Kidney (tissue), 14 donors: Measurements from ENCODE around the gene ITPR1. TPM values are rescaled to one million over a fixed set of nuclear protein-coding genes. Genes with fewer than 3 reads are reported as not detected.
A peak's percentile ranks its signal among the peaks of the same experiment; 100 is the strongest.

Source experiments
- DNase-seq, 5 donors: peaks; one replicate each; pipeline ENCODE4 v3.0.0-alpha.2; 2013 to 2020
- FAIRE-seq: peaks from 2 replicates; lab custom pipeline; 2012; peaks lifted over from hg19 to GRCh38; lab: Jason Lieb, UNC
- H3K27ac ChIP-seq, 2 donors: one replicate each; pipeline ENCODE4 v1.7.0; 2013; ENCODE audit warnings: low read depth in 2 of 2, low read length in 2 of 2, inconsistent platforms in 1 of 2
- H3K27me3 ChIP-seq: one replicate; pipeline ENCODE4 v1.7.1; 2013; ENCODE audit warnings: low read length, inconsistent platforms; ENCODE audit not compliant: control insufficient read depth, insufficient read depth
- H3K36me3 ChIP-seq, 3 donors: one replicate each; pipeline versions ENCODE4 v1.7.0 to v1.7.1; 2013; ENCODE audit warnings: low read length in 3 of 3, control low read depth in 1 of 3, inconsistent platforms in 1 of 3; ENCODE audit not compliant: insufficient read depth in 3 of 3, control insufficient read depth in 2 of 3
- H3K4me1 ChIP-seq, 3 donors: one replicate each; pipeline versions ENCODE4 v1.7.0 to v1.7.1; 2013; ENCODE audit warnings: low read length in 3 of 3, inconsistent platforms in 1 of 3, low read depth in 1 of 3; ENCODE audit not compliant: control insufficient read depth in 2 of 3, insufficient read depth in 2 of 3
- H3K4me3 ChIP-seq, 3 donors: one replicate each; pipeline versions ENCODE4 v1.7.0 to v1.8.1; 2013; ENCODE audit warnings: low read length in 3 of 3, control low read depth in 1 of 3, inconsistent platforms in 1 of 3
- H3K9ac ChIP-seq, 3 donors: one replicate each; pipeline versions ENCODE4 v1.7.0 to v1.7.1; 2013; ENCODE audit warnings: low read length in 3 of 3, control low read depth in 1 of 3, inconsistent platforms in 1 of 3
- H3K9me3 ChIP-seq, 3 donors: one replicate each; pipeline versions ENCODE4 v1.7.0 to v1.7.1; 2013; ENCODE audit warnings: low read length in 3 of 3, control low read depth in 1 of 3, inconsistent platforms in 1 of 3; ENCODE audit not compliant: control insufficient read depth in 2 of 3, insufficient read depth in 1 of 3
- CTCF ChIP-seq: IDR thresholded peaks from 3 replicates; pipeline ENCODE4 v1.5.1; 2012; ENCODE audit warnings: mild to moderate bottlenecking, moderate library complexity, borderline replicate concordance; ENCODE audit not compliant: insufficient read depth; ENCODE audit errors: extremely low read depth
- intact Hi-C: fragments of 100-400 bp; cut with DNase I; formaldehyde crosslinking; loops from one replicate; pipeline ENCODE4 v1.11.1; 2022
- polyA plus RNA-seq: library from polyadenylated mRNA; stranded (reverse); fragments of 350-450 nt; fragmentation: Illumina TruSeq; extraction: RNeasy Lipid Tissue Mini Kit (QIAGEN cat#74804); gene quantifications from one replicate; pipeline ENCODE4 v1.2.3, GENCODE V29; 2014; ENCODE audit warnings: low read depth, low replicate concordance; ENCODE audit not compliant: insufficient read depth
- total RNA-seq: library from RNA; stranded (reverse); fragmentation: NEBNext Ultra II Directional; extraction: Animal tissue kit (Norgen Biotek cat#: 25700); gene quantifications from one replicate; pipeline ENCODE4 v1.2.1, GENCODE V29; 2021
- donor health status: control.
- donor health status: control.
- donor health status: control.
- donor health status: control.
- donor health status: control.
- donor health status: DM: yes; HTN: yes; CAD: no.
- donor health status: Normal renal cell carcinoma (clear cell type).

Gene ITPR1
- total and polyA plus RNA-seq, 2 donors from 2014 or later = 30.2 to 81.2 TPM

GRCh38 chr3:4856986-4857385, 363.8 kb downstream of the ITPR1 start:
- no peak for TF ChIP-seq CTCF
- FAIRE-seq = no peak
- peak in 2 of 5 donors; percentile 25 to 43 for DNase-seq
- Histone ChIP-seq H3K9ac (no peak overlapping the region), H3K4me3 (no peak overlapping the region), H3K27me3 (no peaks in the 10 kb centered on the region), H3K27ac (peak overlapping the region in 1 of 2 donors; percentile 48), H3K4me1 (peaks cover 0 to 3% (median 0%) of the 10 kb centered on the region in 3 donors), H3K36me3 (no peaks in the 10 kb centered on the region), H3K9me3 (peaks cover 0 to 5% (median 0%) of the 10 kb centered on the region in 3 donors)
- intact Hi-C loops = no loop called here

GRCh38 chr3:4859788-4860187, 366.6 kb downstream of the ITPR1 start:
- intact Hi-C loops = no loop called here

GRCh38 chr3:4862973-4863372, 369.8 kb downstream of the ITPR1 start:
- intact Hi-C loops = no loop called here
- Histone ChIP-seq H3K4me1 (peaks cover 6 to 16% (median 7%) of the 10 kb centered on the region in 3 donors), H3K4me3 (no peak overlapping the region), H3K36me3 (no peaks in the 10 kb centered on the region), H3K27ac (no peak overlapping the region), H3K27me3 (no peaks in the 10 kb centered on the region), H3K9ac (no peak overlapping the region), H3K9me3 (peaks cover 0 to 5% (median 0%) of the 10 kb centered on the region in 3 donors)
- no peak for TF ChIP-seq CTCF
- DNase-seq (no peak), FAIRE-seq (no peak)

More at GRCh38 chr3:4859788-4860187, 366.6 kb downstream of the ITPR1 start:
- no peak overlapping the region for H3K4me3 ChIP-seq
- no peak for FAIRE-seq
- H3K9ac ChIP-seq = no peak overlapping the region
- no peaks in the 10 kb centered on the region for H3K36me3 ChIP-seq
- H3K4me1 ChIP-seq = peaks cover 0 to 3% (median 0%) of the 10 kb centered on the region in 3 donors
- H3K27me3 ChIP-seq = no peaks in the 10 kb centered on the region
- H3K27ac ChIP-seq = no peak overlapping the region
- H3K9me3 ChIP-seq = peaks cover 0 to 5% (median 0%) of the 10 kb centered on the region in 3 donors
- no peak for DNase-seq
- no peak for TF ChIP-seq CTCF

- Histone ChIP-seq H3K9ac (no peak overlapping the region), H3K4me1 (peaks cover 7 to 23% (median 8%) of the 10 kb centered on the region in 3 donors), H3K4me3 (no peak overlapping the region), H3K27me3 (no peaks in the 10 kb centered on the region), H3K9me3 (peaks cover 0 to 5% (median 0%) of the 10 kb centered on the region in 3 donors), H3K27ac (no peak overlapping the region), H3K36me3 (no peaks in the 10 kb centered on the region)
- FAIRE-seq = no peak
- intact Hi-C loops = no loop called here
- TF ChIP-seq CTCF = no peak
- no peak for DNase-seq
Observed at GRCh38 chr3:4864503-4864902, 371.4 kb downstream of the ITPR1 start.
